ENCODE data around the gene THADA.

Gene THADA

DNA sequence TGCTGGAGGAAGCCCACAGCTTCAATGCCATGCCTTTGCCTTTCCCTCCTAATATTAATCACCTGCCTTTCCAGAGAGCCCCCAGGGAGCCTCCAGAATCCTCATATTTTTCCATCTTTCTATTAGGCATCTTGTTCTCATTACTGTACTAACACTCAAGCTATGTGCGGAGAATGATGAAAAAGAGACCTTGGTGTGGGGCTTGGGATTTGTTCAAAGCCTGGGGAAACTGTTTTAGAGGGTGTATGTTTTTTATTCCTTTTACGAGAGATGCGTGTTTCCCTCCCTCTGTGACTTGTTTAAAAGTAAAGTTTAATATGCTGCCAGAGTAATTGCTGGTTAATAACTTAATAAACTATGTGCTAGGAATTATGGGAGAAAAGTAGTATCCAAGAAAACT lies 267.0 kb downstream of the THADA start:
- TF ChIP-seq TARDBP (IDR thresholded peaks at IDR 0.05), result no peak
- no peak for TF ChIP-seq FOXK2 (IDR thresholded peaks at IDR 0.05)
- TF ChIP-seq CTBP1 (IDR thresholded peaks at IDR 0.05; ENCODE audit: borderline replicate concordance), result no peak
- no peak for TF ChIP-seq ZNF384 (IDR thresholded peaks at IDR 0.05)
- TF ChIP-seq LEF1 (IDR thresholded peaks at IDR 0.05; ENCODE audit: borderline replicate concordance), result no peak
- TF ChIP-seq, protein P1, sequence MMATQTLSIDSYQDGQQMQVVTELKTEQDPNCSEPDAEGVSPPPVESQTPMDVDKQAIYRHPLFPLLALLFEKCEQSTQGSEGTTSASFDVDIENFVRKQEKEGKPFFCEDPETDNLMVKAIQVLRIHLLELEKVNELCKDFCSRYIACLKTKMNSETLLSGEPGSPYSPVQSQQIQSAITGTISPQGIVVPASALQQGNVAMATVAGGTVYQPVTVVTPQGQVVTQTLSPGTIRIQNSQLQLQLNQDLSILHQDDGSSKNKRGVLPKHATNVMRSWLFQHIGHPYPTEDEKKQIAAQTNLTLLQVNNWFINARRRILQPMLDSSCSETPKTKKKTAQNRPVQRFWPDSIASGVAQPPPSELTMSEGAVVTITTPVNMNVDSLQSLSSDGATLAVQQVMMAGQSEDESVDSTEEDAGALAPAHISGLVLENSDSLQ (IDR thresholded peaks at IDR 0.05), result no peak
- TF ChIP-seq L3MBTL2 (conservative IDR thresholded peaks at IDR 0.05), result no peak
- no peak for TF ChIP-seq FOXM1 (IDR thresholded peaks at IDR 0.05; ENCODE audit: borderline replicate concordance)
- no peak for TF ChIP-seq HDGF (IDR thresholded peaks at IDR 0.05; ENCODE audit: borderline replicate concordance)
- no peak for TF ChIP-seq NFRKB (IDR thresholded peaks at IDR 0.05)
- no peak for DNase-seq (ENCODE audit: extremely low spot score)
- ChIA-PET POLR2A (no interaction called here), CTCF (no interaction called here)

DNA sequence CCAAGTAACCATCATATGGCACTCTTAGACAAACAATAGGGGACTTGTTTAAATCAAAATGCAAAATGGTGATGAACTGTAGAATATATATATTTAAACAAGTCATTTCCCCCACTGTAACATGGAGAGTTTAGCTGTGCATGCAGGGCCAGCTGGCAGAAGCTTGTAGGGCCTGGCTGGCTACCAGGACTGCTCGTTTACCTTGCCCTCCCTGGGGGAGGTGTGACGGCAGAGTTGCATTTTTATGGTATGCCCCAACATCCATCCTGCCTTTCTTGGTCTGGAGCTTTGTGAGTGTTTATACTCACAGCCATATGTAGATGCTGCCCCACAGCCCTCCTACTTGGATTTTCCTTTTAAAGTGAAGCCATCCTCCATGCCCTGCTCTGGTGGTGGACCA lies 267.7 kb downstream of the THADA start:
- POLR2A ChIA-PET, result no interaction called here
- CTCF ChIA-PET, result no interaction called here
- TF ChIP-seq SP1 (IDR thresholded peaks at IDR 0.05) (no peak), NFRKB (IDR thresholded peaks at IDR 0.05) (no peak), LEF1 (IDR thresholded peaks at IDR 0.05; ENCODE audit: borderline replicate concordance) (no peak), FOXM1 (IDR thresholded peaks at IDR 0.05; ENCODE audit: borderline replicate concordance) (no peak), TARDBP (IDR thresholded peaks at IDR 0.05) (no peak), ARNT (IDR thresholded peaks at IDR 0.05) (no peak), ELF4 (IDR thresholded peaks at IDR 0.05) (no peak), SUZ12 (IDR thresholded peaks at IDR 0.05) (no peak), FOXA1 (IDR thresholded peaks at IDR 0.05) (no peak), ZNF384 (IDR thresholded peaks at IDR 0.05) (no peak), CTBP1 (IDR thresholded peaks at IDR 0.05; ENCODE audit: borderline replicate concordance) (no peak), FOXK2 (IDR thresholded peaks at IDR 0.05) (no peak), HDGF (IDR thresholded peaks at IDR 0.05; ENCODE audit: borderline replicate concordance) (no peak), L3MBTL2 (conservative IDR thresholded peaks at IDR 0.05) (no peak)
- TF ChIP-seq, protein P1 (IDR thresholded peaks at IDR 0.05), result no peak
- DNase-seq (ENCODE audit: extremely low spot score), result no peak

DNA sequence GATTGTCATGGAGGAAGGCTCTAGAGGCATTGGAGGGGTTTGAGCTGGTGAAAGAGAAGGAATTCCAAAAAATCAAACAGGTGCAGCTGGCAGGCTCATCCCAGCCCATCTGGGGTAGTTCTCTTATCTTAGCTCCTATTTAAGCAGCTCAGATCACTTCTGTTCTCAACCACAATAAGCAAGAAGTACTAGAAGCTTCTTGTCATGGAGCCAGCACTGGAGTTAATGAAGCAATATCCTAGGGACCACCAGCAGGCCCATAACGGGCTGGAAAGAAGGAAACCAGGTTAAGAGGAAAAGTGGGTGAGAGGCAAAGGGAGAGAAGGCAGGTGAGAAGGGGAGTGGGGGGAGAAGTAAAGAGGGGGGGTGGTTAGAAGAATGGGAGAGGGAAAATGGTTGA lies 268.7 kb downstream of the THADA start:
- ChIA-PET CTCF (interaction anchor here (0.6 kb wide), 1 partner anchor 63 kb away, joined by 3 read pairs; no protein-coding TSS in a partner anchor), POLR2A (no interaction called here)
- TF ChIP-seq, protein P1 (IDR thresholded peaks at IDR 0.05), result no peak
- TF ChIP-seq BHLHE40 (IDR thresholded peaks at IDR 0.05; ENCODE audit: borderline replicate concordance), result no peak
- TF ChIP-seq TARDBP (IDR thresholded peaks at IDR 0.05), result no peak
- TF ChIP-seq ZNF384 (IDR thresholded peaks at IDR 0.05), result no peak
- no peak for DNase-seq (ENCODE audit: extremely low spot score)

DNA sequence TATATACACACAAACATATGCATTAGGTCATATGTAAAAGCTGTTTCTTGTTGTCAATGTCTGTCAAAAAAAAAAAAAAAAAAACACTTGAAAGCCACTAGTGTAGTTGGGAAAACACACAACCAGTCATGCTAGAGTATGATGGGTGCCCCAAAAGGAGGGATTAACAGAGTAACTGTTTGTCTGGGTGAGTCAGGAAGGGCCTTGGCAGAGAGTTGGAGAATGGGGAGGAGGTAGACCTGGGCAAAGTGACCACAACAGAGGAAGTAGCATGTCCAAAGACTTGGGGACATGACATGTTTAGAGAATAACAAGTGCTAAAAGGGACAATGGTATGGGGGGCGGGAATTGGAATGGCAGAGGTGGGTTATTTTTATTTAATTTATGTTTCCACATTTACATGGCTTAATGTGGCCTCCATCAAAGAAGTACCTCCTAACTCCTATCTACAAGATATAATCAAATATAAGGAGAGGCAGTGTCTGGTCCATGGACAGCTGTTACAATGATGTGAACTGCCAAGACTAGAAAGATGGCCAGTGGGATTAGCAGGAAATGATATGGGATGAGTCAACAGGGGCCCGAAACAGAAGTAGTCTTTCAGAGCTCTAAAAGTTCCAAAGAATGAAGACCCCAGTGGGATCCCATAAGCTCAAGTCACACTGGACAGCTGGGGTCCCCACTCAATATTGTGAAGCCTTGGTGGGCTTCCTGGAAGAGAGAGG lies 269.6 kb downstream of the THADA start:
- TF ChIP-seq ZNF384 (IDR thresholded peaks at IDR 0.05) (no peak), LEF1 (IDR thresholded peaks at IDR 0.05; ENCODE audit: borderline replicate concordance) (no peak), BHLHE40 (IDR thresholded peaks at IDR 0.05; ENCODE audit: borderline replicate concordance) (no peak), SP1 (IDR thresholded peaks at IDR 0.05) (no peak), CTBP1 (IDR thresholded peaks at IDR 0.05; ENCODE audit: borderline replicate concordance) (no peak), ELF4 (IDR thresholded peaks at IDR 0.05) (no peak), FOXM1 (IDR thresholded peaks at IDR 0.05; ENCODE audit: borderline replicate concordance) (no peak), L3MBTL2 (conservative IDR thresholded peaks at IDR 0.05) (no peak), ARNT (IDR thresholded peaks at IDR 0.05) (no peak), TARDBP (IDR thresholded peaks at IDR 0.05) (no peak), HDGF (IDR thresholded peaks at IDR 0.05; ENCODE audit: borderline replicate concordance) (no peak), SUZ12 (IDR thresholded peaks at IDR 0.05) (no peak), NFRKB (IDR thresholded peaks at IDR 0.05) (no peak)
- TF ChIP-seq, protein P1 (IDR thresholded peaks at IDR 0.05), result no peak
- DNase-seq (ENCODE audit: extremely low spot score), result no peak
- CTCF ChIA-PET, result no interaction called here
- POLR2A ChIA-PET, result no interaction called here

DNA sequence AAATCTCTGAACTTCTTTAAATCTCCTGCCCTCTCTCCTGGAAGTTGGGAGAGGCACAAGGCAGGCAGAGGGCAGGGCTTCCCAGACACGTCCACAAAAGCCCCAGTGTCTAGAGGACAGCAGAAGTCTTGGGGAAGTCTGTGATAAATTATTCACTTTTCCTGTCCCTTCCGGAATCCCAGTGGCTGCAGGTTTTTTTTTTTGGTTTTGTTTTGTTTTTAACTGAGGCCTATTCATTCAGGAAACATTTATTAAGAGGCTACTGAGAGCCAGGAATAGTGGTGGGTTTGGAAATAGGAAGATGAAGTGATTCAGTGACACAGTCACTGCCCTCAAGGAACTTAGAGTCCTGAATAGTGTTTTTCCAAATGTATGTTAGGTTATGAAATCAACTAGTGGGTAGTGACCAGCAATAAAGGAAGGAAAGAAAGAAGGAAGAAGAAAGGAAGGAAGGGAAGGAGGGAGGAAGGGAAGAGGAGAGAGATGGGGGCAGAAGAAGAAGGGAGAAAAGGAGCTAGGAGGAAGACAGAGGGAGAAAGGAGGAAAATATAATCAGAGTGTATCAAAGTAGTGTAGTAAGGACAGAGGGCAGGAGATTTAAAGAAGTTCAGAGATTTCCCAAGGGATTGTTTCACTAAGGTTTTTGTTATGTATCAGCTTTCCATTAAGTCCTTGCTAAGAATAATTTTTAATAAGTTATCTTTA lies 270.6 kb downstream of the THADA start:
- TF ChIP-seq TARDBP (IDR thresholded peaks at IDR 0.05), result no peak
- no peak for TF ChIP-seq FOXK2 (IDR thresholded peaks at IDR 0.05)
- no peak for TF ChIP-seq ARNT (IDR thresholded peaks at IDR 0.05)
- no peak for TF ChIP-seq SUZ12 (IDR thresholded peaks at IDR 0.05)
- no peak for TF ChIP-seq LEF1 (IDR thresholded peaks at IDR 0.05; ENCODE audit: borderline replicate concordance)
- TF ChIP-seq, protein P1 (IDR thresholded peaks at IDR 0.05), result no peak
- no peak for TF ChIP-seq FOXA1 (IDR thresholded peaks at IDR 0.05)
- no peak for TF ChIP-seq L3MBTL2 (conservative IDR thresholded peaks at IDR 0.05)
- TF ChIP-seq BHLHE40 (IDR thresholded peaks at IDR 0.05; ENCODE audit: borderline replicate concordance), result no peak
- TF ChIP-seq ZNF384 (IDR thresholded peaks at IDR 0.05), result no peak
- TF ChIP-seq FOXM1 (IDR thresholded peaks at IDR 0.05; ENCODE audit: borderline replicate concordance), result no peak
- TF ChIP-seq NFRKB (IDR thresholded peaks at IDR 0.05), result no peak
- TF ChIP-seq ELF4 (IDR thresholded peaks at IDR 0.05), result no peak
- no peak for TF ChIP-seq HDGF (IDR thresholded peaks at IDR 0.05; ENCODE audit: borderline replicate concordance)
- TF ChIP-seq SP1 (IDR thresholded peaks at IDR 0.05), result no peak
- TF ChIP-seq CTBP1 (IDR thresholded peaks at IDR 0.05; ENCODE audit: borderline replicate concordance), result no peak
- no peak for DNase-seq (ENCODE audit: extremely low spot score)
- ChIA-PET CTCF (no interaction called here), POLR2A (no interaction called here)
